OCI-LY1 (cell line): ENCODE data around the gene ASCL5.

Experiments
- H2AFZ ChIP-seq: fragments of 200-600 bp; sonication (generic), shearing (Covaris generic); 2 replicates; pipeline ENCODE4 v1.6.0; 2014; ENCODE audit warnings: antibody characterized with exemption, mild to moderate bottlenecking, low read length
- H3F3A ChIP-seq: fragments of 200-600 bp; sonication (generic), shearing (Covaris generic); 2 replicates; pipeline ENCODE4 v1.6.0; 2014; ENCODE audit warnings: mild to moderate bottlenecking, antibody characterized with exemption, low read length, moderate library complexity; ENCODE audit not compliant: insufficient read depth
- H3K27ac ChIP-seq: fragments of 200-600 bp; sonication (generic); 2 replicates; pipeline ENCODE4 v1.5.1; 2014; ENCODE audit warnings: low read length, mixed run types, mild to moderate bottlenecking, low read depth; ENCODE audit not compliant: poor library complexity, severe bottlenecking
- H3K27me3 ChIP-seq: fragments of 200-600 bp; sonication (generic); 2 replicates; pipeline ENCODE4 v1.6.0; 2014; ENCODE audit warnings: antibody characterized with exemption, mild to moderate bottlenecking, low read length, moderate library complexity; ENCODE audit not compliant: insufficient read depth
- H3K36me3 ChIP-seq: fragments of 200-600 bp; sonication (generic); 2 replicates; pipeline ENCODE4 v1.6.1; 2014; ENCODE audit warnings: mild to moderate bottlenecking, antibody characterized with exemption, low read length, moderate library complexity, mixed read lengths; ENCODE audit not compliant: insufficient read depth
- H3K4me1 ChIP-seq: fragments of 200-600 bp; sonication (generic); 2 replicates; pipeline ENCODE4 v1.5.1; 2014; ENCODE audit warnings: mild to moderate bottlenecking, low read length, moderate library complexity; ENCODE audit not compliant: insufficient read depth, severe bottlenecking
- H3K4me2 ChIP-seq: fragments of 200-600 bp; sonication (generic), shearing (Covaris generic); 2 replicates; pipeline ENCODE4 v1.6.1; 2014; ENCODE audit warnings: low read length
- H3K4me3 ChIP-seq: fragments of 200-600 bp; sonication (generic); 2 replicates; pipeline ENCODE4 v1.5.1; 2014; ENCODE audit warnings: low read length, low read depth, mild to moderate bottlenecking, mixed read lengths; ENCODE audit not compliant: poor library complexity, severe bottlenecking
- H3K79me2 ChIP-seq: fragments of 200-600 bp; shearing (Covaris generic); 2 replicates; pipeline ENCODE4 v1.6.1; 2016; ENCODE audit warnings: mixed run types, low read length, mixed read lengths; ENCODE audit not compliant: insufficient read depth
- H3K9ac ChIP-seq: fragments of 200-600 bp; sonication (generic), shearing (Covaris generic); 2 replicates; pipeline ENCODE4 v1.6.1; 2014; ENCODE audit warnings: mild to moderate bottlenecking, low read length, mixed read lengths
- H3K9me2 ChIP-seq: fragments of 200-600 bp; sonication (generic), shearing (Covaris generic); 2 replicates; pipeline ENCODE4 v1.6.1; 2014; ENCODE audit warnings: low read depth, mild to moderate bottlenecking, low read length, mixed read lengths
- H3K9me3 ChIP-seq: fragments of 200-600 bp; shearing (Covaris generic); 2 replicates; pipeline ENCODE4 v1.6.1; 2014; ENCODE audit warnings: low read length, mixed read lengths
- H4K20me1 ChIP-seq: fragments of 200-600 bp; sonication (generic), shearing (Covaris generic); 2 replicates; pipeline ENCODE4 v1.6.0; 2016; ENCODE audit warnings: mild to moderate bottlenecking, low read length; ENCODE audit not compliant: insufficient read depth
- EZH2 ChIP-seq: fragments of 200-600 bp; sonication (generic), shearing (Covaris generic); IDR thresholded peaks from 2 replicates; pipeline ENCODE4 v1.8.0; 2017; ENCODE audit warnings: borderline replicate concordance, mixed run types, mild to moderate bottlenecking, antibody characterized with exemption, low read length, moderate library complexity, mixed read lengths
- TF ChIP-seq, protein P1 (sequence below): fragments of 200-600 bp; sonication (generic), shearing (Covaris generic); IDR thresholded peaks from 2 replicates; pipeline ENCODE4 v1.5.1; 2017; ENCODE audit warnings: mild to moderate bottlenecking, antibody characterized with exemption, low read length, moderate library complexity, mixed read lengths

The ASCL5 gene

DNA sequence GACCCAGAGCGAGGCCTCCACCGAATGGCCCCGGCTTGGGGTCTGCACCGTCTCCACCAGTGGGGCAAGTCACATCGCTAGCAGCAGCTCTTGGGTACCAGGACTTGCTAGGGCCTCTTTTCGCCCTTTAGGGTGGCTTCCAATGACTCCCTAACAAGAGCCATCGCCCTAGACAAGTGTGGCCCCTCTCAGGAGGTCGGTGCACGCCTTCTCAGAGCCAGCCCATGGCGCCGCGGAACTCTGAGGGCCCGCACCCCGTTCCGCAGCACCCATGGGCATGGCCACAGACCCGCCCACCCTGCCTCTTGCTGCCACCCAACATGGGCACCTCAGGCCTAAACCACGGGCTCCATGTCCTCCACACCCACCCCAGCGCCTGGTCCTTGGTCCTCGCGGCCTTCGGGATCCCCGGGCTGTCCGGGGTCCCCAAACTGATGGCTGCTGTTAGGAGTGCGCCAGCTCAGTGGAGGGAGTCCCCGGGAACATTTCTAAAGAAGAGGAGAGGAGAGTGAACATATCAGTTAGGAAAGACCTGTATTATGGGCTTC is 11.5 kb downstream of the ASCL5 start:
- no peaks in the 10 kb centered on the region for H4K20me1 ChIP-seq
- no peak overlapping the region for H2AFZ ChIP-seq
- no peaks in the 10 kb centered on the region for H3K27me3 ChIP-seq
- no peak overlapping the region for H3K27ac ChIP-seq
- no peaks in the 10 kb centered on the region for H3F3A ChIP-seq
- no peaks in the 10 kb centered on the region for H3K79me2 ChIP-seq
- H3K4me2 ChIP-seq, result no peak overlapping the region
- H3K9ac ChIP-seq, result no peak overlapping the region
- TF ChIP-seq, protein P1, sequence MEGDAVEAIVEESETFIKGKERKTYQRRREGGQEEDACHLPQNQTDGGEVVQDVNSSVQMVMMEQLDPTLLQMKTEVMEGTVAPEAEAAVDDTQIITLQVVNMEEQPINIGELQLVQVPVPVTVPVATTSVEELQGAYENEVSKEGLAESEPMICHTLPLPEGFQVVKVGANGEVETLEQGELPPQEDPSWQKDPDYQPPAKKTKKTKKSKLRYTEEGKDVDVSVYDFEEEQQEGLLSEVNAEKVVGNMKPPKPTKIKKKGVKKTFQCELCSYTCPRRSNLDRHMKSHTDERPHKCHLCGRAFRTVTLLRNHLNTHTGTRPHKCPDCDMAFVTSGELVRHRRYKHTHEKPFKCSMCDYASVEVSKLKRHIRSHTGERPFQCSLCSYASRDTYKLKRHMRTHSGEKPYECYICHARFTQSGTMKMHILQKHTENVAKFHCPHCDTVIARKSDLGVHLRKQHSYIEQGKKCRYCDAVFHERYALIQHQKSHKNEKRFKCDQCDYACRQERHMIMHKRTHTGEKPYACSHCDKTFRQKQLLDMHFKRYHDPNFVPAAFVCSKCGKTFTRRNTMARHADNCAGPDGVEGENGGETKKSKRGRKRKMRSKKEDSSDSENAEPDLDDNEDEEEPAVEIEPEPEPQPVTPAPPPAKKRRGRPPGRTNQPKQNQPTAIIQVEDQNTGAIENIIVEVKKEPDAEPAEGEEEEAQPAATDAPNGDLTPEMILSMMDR, result no peak
- no peak for TF ChIP-seq EZH2
- no peaks in the 10 kb centered on the region for H3K4me1 ChIP-seq
- no peak overlapping the region for H3K4me3 ChIP-seq
- H3K9me3 ChIP-seq, result no peaks in the 10 kb centered on the region
- H3K36me3 ChIP-seq, result no peaks in the 10 kb centered on the region
- no peaks in the 10 kb centered on the region for H3K9me2 ChIP-seq

DNA sequence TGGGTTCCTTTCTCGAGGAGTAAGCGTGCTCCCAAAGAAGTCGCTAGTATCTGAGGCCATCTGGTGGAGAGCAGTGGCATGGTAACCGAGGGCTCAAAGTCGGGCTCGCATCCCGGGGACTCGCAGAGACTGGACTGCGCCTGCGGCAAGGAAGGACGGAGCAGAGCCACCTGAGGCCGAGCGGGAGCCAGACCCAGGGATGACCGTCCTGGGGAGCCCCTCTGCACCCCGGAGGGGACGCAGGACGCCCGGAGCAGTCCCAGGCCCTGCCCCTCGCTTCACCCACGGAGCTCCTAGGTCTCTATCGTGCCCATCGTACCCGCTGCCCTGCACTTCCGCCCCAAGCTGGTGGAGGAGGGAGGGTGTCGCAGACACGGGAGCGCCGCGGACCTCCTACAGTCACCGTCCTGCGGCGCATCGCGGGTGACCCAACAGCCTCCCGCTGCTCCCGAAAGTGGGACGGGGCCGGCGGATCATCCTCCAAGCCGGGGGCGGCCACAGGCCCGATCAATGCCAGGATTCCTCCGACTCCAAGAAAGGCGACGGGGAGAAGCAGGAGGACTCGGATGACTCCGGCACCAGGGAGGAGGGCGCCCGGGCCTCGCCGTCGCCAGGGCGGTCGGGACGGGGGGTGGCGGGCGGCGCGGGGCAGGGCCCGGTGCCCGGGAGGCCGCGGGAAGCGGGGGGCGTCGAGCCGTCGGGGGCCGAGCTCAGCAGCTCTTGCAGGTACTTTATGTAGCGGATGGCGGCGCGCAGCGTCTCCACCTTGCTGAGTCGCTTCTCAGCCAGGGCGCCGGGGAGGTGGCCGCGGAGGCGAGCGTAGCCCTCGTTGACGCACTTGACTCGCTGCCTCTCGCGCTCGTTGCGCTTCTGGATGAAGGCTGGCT is 12.5 kb downstream of the ASCL5 start:
- H3K79me2 ChIP-seq, result no peaks in the 10 kb centered on the region
- H3K27ac ChIP-seq, result no peak overlapping the region
- no peak for TF ChIP-seq EZH2
- TF ChIP-seq, protein P1, result peak; percentile 47
- no peaks in the 10 kb centered on the region for H3F3A ChIP-seq
- no peaks in the 10 kb centered on the region for H3K36me3 ChIP-seq
- H3K4me3 ChIP-seq, result no peak overlapping the region
- H3K4me1 ChIP-seq, result no peaks in the 10 kb centered on the region
- H2AFZ ChIP-seq, result no peak overlapping the region
- no peak overlapping the region for H3K9ac ChIP-seq
- H3K9me2 ChIP-seq, result no peaks in the 10 kb centered on the region
- H3K9me3 ChIP-seq, result no peaks in the 10 kb centered on the region
- no peaks in the 10 kb centered on the region for H4K20me1 ChIP-seq
- H3K27me3 ChIP-seq, result no peaks in the 10 kb centered on the region
- no peak overlapping the region for H3K4me2 ChIP-seq

DNA sequence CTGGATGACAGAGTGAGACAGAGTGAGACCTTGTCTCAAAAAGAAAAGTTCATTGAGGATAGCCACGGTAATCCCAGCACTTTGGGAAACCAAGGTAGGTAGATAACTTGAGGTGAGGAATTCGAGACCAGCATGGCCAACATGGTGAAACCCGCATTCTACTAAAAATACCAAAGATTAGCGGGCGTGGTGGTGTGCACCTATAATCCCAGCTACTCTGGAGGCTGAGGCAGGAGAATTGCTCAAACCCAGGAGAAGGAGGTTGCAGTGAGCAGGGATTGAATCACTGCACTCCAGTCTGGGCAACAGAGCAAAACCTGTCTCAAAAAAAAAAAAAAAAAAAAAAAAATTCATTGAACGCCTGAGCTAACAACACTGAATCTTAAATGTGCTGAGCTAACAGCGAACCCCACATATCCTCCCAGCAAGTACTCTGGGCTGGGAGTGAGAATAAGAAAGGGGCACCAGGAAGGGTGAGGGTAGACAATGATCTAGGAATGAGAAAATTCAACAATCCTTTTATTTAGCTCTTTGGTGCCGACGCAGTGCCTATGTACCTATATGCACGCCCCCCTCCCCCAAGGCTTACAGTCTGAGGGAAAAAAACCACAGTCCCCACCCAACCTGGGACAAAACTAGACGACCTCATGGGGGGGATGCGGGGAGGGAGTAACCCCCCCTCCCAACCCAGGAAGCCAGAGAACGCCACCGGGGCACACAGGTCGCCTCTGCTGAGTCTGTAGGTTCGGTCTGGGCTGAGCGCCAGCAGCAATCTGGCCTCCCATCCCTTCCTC is 13.3 kb downstream of the ASCL5 start:
- no peaks in the 10 kb centered on the region for H3F3A ChIP-seq
- H3K4me2 ChIP-seq, result no peak overlapping the region
- no peak overlapping the region for H2AFZ ChIP-seq
- no peaks in the 10 kb centered on the region for H3K4me1 ChIP-seq
- no peaks in the 10 kb centered on the region for H3K9me2 ChIP-seq
- H3K27ac ChIP-seq, result no peak overlapping the region
- H3K9ac ChIP-seq, result no peak overlapping the region
- no peaks in the 10 kb centered on the region for H3K27me3 ChIP-seq
- no peak overlapping the region for H3K4me3 ChIP-seq
- TF ChIP-seq, protein P1, result no peak
- no peak for TF ChIP-seq EZH2
- H3K79me2 ChIP-seq, result no peaks in the 10 kb centered on the region
- no peaks in the 10 kb centered on the region for H3K9me3 ChIP-seq
- no peaks in the 10 kb centered on the region for H3K36me3 ChIP-seq
- H4K20me1 ChIP-seq, result no peaks in the 10 kb centered on the region
